ENCODE data around the gene USP40.

USP40 gene

DNA sequence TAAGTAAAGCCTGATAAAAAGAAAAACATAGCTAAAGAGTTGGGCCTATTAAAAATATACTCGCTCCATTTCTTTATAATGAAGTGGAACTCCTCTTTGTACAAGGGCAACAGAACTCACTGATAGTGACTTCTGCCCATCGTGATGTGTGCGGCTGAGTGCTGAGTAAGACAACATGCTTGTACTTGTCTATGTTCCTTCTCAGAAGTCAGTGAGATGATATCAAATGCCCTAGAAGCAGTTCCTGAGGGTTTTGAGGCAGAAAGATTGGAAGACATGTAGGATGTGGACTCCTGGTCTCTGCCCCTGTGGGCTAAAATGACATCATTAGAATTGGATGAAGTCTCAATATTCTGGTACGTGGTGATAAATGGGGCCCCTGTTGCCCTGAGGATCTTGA, 73.8 kb downstream of the USP40 start:
- no peak for DNase-seq

DNA sequence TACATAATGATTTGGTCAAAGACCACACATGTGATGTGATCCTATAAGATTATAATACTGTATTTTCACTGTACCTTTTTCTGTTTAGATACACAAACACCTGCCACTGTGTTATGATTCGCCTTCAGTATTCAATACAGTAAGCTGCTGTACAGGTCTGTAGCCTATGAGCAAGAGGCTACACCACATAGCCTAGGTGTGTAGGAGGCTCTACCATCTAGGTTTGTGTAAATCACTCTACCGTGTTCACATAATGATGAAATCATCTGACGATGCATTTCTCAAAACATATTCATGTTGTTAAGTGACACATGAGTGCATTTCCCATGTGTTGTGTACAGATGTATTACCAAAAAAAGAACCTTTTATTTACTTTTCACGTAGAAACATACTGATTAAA, 74.5 kb downstream of the USP40 start:
- no peak for DNase-seq

GRCh38 chr2:233491326-233491725, 75.3 kb downstream of the USP40 start:
- DNase-seq: no peak

DNA sequence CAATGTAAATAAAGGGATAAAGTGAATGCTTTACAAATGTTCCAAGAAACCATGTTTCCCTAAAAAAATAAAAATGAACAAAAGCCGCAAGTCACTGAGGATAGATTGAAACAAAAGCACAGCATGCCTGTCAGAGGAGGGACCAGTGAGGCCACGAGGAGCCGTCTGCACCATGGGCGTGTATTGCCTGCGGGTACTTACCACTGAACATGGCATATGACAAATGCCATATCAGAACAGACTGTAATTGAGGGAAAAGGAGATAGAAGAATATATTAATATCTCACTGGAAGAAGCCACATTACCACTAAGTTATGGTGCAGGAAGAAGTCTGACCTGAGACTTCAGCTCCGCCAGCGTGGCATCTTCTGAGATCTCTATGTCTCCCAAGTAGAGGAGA, 75.8 kb downstream of the USP40 start:
- DNase-seq: no peak

DNA sequence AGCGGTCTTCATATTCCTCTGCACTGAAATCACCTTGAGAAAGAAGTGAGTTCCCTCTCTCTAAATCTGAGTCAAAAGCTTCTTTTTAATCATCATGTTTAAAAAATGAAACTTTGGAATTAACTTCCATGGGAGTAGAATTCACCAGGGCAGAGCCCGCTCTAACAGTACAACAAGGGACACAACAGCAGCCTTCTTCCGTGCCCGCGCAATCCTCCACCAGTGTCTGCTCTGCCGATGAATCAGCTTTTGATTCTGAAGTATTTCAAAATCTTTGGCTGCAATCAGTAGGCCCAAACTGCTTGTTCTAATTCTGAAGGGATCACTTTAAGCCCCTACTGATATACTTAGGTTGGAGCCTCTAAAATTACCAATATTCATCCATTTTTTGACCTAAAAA, 76.9 kb downstream of the USP40 start:
- no peak for DNase-seq

DNA sequence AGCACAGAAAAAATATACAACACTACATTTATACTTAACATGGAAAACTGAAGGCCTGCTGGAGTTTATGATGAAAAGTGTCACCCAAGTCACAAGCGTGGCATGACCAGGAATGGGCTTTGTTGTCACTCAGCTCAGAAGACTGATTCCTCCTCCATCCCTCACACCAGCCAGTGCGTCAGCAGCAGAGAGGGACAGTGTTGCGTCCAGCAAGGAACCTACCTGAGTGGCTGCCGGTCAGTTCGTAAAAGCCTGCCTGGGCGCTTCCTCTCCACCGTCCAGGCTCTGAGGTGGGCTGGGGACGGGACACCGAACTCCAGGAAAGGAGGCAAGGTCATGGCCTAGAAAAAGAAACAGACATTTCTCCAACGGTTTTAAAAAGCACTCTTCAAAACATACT, 77.4 kb downstream of the USP40 start:
- no peak for DNase-seq

DNA sequence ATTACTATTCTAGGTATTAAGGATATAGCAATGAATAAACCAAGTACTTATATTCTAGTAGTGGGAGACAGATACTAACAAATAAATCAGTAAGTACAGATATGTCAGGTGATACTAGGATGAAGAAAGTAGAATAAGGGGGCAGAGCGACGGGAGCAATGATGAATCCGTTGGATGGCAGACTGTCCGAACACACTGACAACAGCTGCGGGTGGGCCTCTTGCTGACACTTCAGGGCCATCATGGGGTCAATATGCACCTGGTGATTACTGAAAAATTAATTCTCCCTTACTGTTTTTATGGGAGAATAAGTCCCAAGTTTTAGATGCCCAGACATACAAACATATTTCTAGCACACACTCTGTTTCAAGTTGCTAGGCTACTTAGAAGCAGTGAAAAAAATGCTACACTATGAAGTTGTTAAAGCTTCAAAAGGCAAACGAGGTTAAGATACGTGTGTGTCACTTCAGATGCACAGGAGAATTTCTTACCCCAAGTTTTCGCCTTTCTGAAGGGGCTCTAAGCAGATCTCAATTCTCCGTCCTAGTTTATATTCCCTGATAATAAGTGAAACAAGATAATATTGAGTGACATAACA, 78.7 kb downstream of the USP40 start:
- no peak for DNase-seq

DNA sequence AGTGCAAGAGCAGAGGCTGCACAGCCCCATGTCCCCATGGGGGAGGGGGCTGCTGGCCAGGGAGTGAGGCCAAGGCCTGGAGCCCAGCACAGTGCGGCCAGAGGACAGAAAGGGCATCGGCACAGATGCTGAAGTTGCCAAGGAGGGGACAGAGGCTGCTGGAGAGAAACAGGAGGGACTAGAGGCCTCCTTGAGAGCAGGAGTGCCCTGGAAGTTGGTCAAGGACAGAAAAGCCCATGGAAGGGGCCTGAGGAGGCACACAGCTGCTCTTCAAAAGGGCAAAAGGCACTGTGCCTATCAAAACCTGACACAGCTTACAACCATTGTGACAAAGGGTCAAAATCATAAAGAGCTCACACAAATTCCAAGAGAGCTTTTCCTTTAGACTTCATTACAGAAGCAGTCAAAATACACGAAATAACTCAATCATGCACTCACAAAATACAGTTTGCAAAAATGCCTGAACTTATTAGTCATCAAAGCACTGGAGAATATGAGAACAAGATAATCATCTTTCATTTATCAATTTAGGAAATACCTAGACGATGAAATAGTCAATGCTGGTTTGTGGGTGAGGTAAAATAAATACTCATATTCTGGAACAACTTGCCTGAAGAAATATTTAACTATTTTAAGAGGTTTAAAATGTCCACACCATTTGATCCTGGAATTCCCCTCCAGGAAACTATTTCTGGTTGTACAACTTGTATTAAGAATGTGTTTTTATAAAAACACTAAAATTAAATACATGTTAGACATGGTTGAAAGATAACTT, 79.6 kb downstream of the USP40 start:
- DNase-seq: no peak

- no peak for DNase-seq
Measured at GRCh38 chr2:233486357-233486756, 80.2 kb downstream of the USP40 start.

DNA sequence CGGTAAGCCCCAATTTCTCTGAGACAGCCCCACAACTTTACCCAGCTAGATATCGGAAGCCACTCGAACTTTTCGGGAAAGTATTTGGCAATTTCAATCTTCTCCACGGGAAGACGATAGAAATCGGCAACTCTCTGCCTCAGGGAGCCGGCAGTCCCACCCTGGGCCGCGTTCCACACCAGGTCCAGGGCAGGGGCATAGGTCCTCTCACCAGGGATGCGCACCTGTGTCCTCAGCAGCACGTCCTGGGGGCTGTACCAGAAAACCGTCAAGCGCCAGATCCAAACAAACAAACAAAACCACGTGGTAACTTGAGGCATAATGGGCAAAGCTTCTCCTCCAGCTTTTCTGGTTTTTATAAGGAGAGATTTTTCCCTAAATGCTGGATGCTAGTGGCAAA, 80.9 kb downstream of the USP40 start:
- DNase-seq: no peak

- no peak for DNase-seq
Measured at GRCh38 chr2:233482616-233483015, 84.0 kb downstream of the USP40 start.

DNA sequence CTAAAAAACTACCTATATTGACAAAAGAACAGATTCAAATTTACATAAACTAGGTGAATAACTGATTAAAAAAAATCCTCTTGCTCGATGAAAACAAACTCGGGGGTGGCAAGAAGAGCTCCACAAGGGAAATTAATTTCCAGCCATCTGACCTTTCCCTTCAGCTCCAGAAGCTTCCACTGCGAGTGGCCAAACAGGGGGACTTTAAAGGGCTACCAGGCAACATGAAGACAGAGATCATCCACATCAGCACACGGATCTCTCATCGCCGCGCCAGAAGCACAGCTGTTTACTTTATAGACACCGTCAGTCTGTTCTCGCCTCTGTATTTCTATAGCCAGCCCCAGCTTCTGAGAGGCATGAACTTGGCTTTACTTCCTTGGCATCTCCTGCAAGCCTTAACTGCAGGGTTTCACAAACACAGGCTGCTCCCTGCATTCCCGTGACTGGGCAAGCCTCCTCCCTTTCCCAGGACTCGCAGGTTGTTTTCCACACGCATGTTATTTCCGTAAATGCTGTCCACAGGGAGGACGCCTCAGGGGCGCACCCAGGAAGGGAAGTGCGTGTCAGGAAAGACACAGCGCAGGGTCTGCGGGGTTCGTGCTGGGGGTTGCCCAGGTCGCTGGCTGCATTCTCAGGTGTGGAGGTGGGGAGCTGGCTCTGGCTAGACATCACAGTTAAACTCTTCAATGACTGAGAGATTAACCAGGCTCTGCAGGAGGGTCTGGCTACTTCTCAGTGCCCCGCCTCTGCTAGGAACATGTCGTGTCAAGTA, 85.0 kb downstream of the USP40 start:
- DNase-seq: peak; percentile 11

DNA sequence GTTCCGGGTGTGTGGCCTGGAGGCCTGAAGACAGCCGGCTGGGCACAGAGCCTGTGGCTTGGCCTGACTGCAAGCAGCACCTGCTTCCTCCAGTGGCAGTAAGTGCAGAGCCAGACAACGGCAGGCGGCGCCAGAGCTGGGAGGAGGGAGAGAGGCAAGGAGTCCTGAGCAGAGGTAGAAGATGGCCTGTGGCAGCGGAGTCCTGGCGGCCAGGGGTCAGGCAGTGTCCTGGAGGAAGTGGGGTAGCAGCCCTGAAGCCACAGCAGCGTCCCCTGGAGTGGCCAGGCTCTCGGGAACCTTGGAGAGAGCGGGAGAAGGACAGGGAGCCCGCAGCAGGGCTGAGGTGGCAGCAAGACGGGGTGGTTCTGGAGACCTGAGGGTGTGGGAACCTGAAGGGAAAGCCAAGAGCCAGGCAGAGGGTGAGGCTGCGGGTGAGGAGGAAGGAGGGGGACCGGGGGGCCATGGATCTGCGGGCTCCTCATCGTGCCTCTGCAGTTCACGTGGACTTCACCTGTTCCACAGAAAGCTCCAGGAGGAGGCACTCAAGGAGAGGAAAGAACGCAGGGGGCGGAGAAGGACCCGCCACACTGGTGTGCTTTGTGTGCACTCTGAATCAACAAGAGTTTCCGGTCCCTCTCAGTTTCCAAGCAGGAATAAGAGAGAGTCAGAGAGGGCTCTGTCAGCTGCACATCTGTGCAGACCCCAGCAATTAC, 85.9 kb downstream of the USP40 start:
- DNase-seq: peak; percentile 8

GRCh38 chr2:233479616-233480489, 86.7 kb downstream of the USP40 start:
- DNase-seq: no peak

GRCh38 chr2:233477548-233478433, 88.8 kb downstream of the USP40 start:
- DNase-seq: no peak

DNA sequence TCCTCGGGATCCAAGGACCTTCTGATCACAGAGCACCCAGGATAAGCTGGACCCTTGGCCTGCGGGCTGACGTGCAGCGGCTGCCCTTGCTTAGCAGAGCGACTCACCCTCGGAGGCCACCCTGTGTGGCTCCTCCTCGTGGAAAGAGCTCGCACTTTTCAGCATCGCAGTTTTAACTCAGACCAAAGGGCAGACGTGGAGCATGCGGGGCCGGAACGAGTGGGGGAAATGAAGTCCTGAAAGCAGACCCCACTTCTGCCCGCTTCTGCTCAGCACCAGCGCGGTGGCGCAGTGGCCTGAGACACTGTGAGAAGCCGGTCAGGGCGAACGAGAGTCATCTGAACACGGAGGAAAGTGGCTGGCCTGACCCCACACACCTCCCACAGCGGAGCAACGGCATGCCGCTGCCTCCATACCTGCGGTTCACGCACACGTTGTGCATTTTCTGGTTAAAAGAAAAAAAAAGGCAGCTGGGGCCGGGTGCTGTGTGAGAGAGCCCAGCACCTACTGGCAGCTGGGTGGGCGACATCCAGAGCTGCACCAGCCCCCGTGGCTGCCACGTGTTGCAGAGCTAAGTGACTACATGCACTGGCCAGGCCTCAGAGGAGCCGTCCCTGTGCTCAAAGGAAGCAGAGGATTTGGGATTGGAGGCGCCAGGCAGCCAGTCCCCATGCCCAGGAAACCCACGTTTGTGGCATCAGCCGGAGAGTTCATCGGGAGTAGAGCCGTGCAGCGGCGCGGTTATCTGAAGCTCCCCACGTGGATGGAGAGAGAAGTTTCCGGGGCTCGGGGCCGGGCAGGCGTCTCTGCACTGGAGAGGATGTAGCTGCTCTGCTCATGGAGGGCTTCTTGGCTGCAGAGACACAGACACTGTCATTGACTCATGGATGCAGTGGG, 89.7 kb downstream of the USP40 start:
- no peak for DNase-seq

GRCh38 chr2:233476063-233476410, 90.5 kb downstream of the USP40 start:
- DNase-seq: no peak

- DNase-seq: no peak
Measured at GRCh38 chr2:233474308-233475160, 92.0 kb downstream of the USP40 start.

DNA sequence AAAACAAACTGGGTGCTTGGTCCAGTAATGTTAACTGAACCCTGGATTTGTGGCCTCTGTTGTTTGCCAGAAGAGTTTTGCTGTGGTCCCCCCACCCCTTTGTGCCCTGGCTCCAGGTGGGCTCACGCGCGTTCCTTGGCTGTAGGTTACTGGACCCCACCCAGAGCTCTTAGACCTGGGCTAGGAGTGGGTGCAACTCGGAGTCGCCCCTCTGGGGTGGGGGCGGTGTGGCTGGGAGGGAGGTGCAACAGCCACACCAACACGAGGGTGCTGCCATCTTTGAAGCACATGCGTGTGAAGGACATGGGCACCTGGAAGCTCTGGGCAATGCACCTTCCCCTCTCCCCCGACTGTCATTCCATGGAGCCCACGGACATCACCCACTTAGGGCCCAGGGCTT, 92.7 kb downstream of the USP40 start:
- no peak for DNase-seq
